GM18870 (cell line): ENCODE measurements around the gene ZC3H18.
A peak's percentile ranks its signal among the peaks of the same experiment; 100 is the strongest.

Experiments
- ATAC-seq: cut with Tn5 transposase; IDR thresholded peaks from one replicate; pipeline ENCODE4 v1.9.1; 2021; ENCODE audit warnings: moderate library complexity; ENCODE audit not compliant: unreplicated experiment

The ZC3H18 gene

GRCh38 chr16:88569985-88570690, at the start of gene ZC3H18:
TSS of gene ZC3H18 (plus strand) at chr16:88570403. CDS start at chr16:88577124, 6,721 bp downstream.
- ATAC-seq = peak; percentile 45

- ATAC-seq = no peak
These were observed 48.5 kb upstream of the ZC3H18 start for GRCh38 chr16:88521674-88522073.

- no peak for ATAC-seq
These were observed 47.8 kb upstream of the ZC3H18 start for GRCh38 chr16:88522276-88522949.

GRCh38 chr16:88523309-88524161, 46.7 kb upstream of the ZC3H18 start:
- no peak for ATAC-seq

GRCh38 chr16:88524274-88524972, 45.8 kb upstream of the ZC3H18 start:
- ATAC-seq = no peak

GRCh38 chr16:88524973-88525662, 45.1 kb upstream of the ZC3H18 start:
- ATAC-seq = no peak

- no peak for ATAC-seq
These were observed 44.6 kb upstream of the ZC3H18 start for GRCh38 chr16:88525663-88525990.

GRCh38 chr16:88526008-88526905, 43.9 kb upstream of the ZC3H18 start:
- ATAC-seq = no peak

GRCh38 chr16:88526906-88527185, 43.4 kb upstream of the ZC3H18 start:
- no peak for ATAC-seq

- no peak for ATAC-seq
These were observed 42.8 kb upstream of the ZC3H18 start for GRCh38 chr16:88527186-88527936.

GRCh38 chr16:88527937-88528743, 42.1 kb upstream of the ZC3H18 start:
- no peak for ATAC-seq

GRCh38 chr16:88528902-88529318, 41.3 kb upstream of the ZC3H18 start:
- ATAC-seq = no peak

GRCh38 chr16:88529596-88529995, 40.6 kb upstream of the ZC3H18 start:
- ATAC-seq = no peak

- ATAC-seq = no peak
These were observed 39.9 kb upstream of the ZC3H18 start for GRCh38 chr16:88530051-88530857.

- ATAC-seq = no peak
These were observed 39.4 kb upstream of the ZC3H18 start for GRCh38 chr16:88530858-88531203.

- no peak for ATAC-seq
These were observed 38.9 kb upstream of the ZC3H18 start for GRCh38 chr16:88531346-88531745.

- ATAC-seq = no peak
These were observed 38.2 kb upstream of the ZC3H18 start for GRCh38 chr16:88531931-88532433.
